ENCODE results near the gene KCNC3. TPM values are rescaled to one million over a fixed set of nuclear protein-coding genes. Genes with fewer than 3 reads are reported as not detected.
A peak's percentile ranks its signal among the peaks of the same experiment; 100 is the strongest.

KCNC3 gene
- total and polyA plus RNA-seq, 10 of the 15 experiments (the other 5 are each of a cell fraction or from before 2014, with no cell fraction given), result 0.08 to 3.8 (median 0.44) TPM; not detected in 2

GRCh38 chr19:50376166-50377050, 47.2 kb upstream of the KCNC3 start, which contains the start of gene NR1H2 (continued):
- TF ChIP-seq POLR2AphosphoS2 (IDR thresholded peaks at IDR 0.05; ENCODE audit: low read depth, low read length) (peak; percentile 60), ZNF24 (IDR thresholded peaks at IDR 0.05) (peak; percentile 61; the same call in 1 of the 2 replicates), JUND (IDR thresholded peaks at IDR 0.05; ENCODE audit: low read depth, low read length) (0 out of 2 replicates have a peak, but pooled peaks have one; percentile 53), ZNF592 (IDR thresholded peaks at IDR 0.05) (no peak), POU2F2 (IDR thresholded peaks at IDR 0.05; ENCODE audit: borderline replicate concordance, low read depth, low read length) (peak; percentile 82), ZNF384 (IDR thresholded peaks at IDR 0.05; ENCODE audit: borderline replicate concordance, low read depth, low read length) (peak; percentile 9; the same call in 1 of the 2 replicates), PBX3 (IDR thresholded peaks at IDR 0.05; ENCODE audit: insufficient replicate concordance, low read depth, low read length) (no peak), SRF (IDR thresholded peaks at IDR 0.05; ENCODE audit: low read depth in 2 of 2, low read length in 2 of 2) (peak in 1 of 2 experiments; percentile 91; a peak in 2 of 4 replicates), TCF3 (IDR thresholded peaks at IDR 0.05; ENCODE audit: borderline replicate concordance, insufficient read depth, low read depth, low read length) (no peak), E4F1 (IDR thresholded peaks at IDR 0.05; ENCODE audit: borderline replicate concordance, partially characterized antibody) (peak; percentile 62), NR2C1 (IDR thresholded peaks at IDR 0.05) (peak; percentile 66), RB1 (IDR thresholded peaks at IDR 0.05; ENCODE audit: borderline replicate concordance) (peak; percentile 65), POLR2A (IDR thresholded peaks at IDR 0.05; ENCODE audit: low read depth, low read length) (peak; percentile 77), YBX1 (IDR thresholded peaks at IDR 0.05) (no peak)
- TF ChIP-seq, protein P1, sequence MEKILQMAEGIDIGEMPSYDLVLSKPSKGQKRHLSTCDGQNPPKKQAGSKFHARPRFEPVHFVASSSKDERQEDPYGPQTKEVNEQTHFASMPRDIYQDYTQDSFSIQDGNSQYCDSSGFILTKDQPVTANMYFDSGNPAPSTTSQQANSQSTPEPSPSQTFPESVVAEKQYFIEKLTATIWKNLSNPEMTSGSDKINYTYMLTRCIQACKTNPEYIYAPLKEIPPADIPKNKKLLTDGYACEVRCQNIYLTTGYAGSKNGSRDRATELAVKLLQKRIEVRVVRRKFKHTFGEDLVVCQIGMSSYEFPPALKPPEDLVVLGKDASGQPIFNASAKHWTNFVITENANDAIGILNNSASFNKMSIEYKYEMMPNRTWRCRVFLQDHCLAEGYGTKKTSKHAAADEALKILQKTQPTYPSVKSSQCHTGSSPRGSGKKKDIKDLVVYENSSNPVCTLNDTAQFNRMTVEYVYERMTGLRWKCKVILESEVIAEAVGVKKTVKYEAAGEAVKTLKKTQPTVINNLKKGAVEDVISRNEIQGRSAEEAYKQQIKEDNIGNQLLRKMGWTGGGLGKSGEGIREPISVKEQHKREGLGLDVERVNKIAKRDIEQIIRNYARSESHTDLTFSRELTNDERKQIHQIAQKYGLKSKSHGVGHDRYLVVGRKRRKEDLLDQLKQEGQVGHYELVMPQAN (conservative IDR thresholded peaks at IDR 0.05), result peak; percentile 96
- TF ChIP-seq, protein P2, sequence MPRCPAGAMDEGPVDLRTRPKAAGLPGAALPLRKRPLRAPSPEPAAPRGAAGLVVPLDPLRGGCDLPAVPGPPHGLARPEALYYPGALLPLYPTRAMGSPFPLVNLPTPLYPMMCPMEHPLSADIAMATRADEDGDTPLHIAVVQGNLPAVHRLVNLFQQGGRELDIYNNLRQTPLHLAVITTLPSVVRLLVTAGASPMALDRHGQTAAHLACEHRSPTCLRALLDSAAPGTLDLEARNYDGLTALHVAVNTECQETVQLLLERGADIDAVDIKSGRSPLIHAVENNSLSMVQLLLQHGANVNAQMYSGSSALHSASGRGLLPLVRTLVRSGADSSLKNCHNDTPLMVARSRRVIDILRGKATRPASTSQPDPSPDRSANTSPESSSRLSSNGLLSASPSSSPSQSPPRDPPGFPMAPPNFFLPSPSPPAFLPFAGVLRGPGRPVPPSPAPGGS (IDR thresholded peaks at IDR 0.05; ENCODE audit: borderline replicate concordance, insufficient read depth, low read depth, low read length, poor library complexity, severe bottlenecking), result no peak
